HEK293 (cell line): Measurements from ENCODE around the gene CENPF.

Experiments
- CTCF ChIP-seq: fragments of 450-650 bp; formaldehyde crosslinking; IDR thresholded peaks from 2 replicates; pipeline ENCODE4 v1.5.1; 2016; ENCODE audit warnings: missing biosample characterization, missing genetic modification characterization
- PATZ1 ChIP-seq: fragments of 450-650 bp; formaldehyde crosslinking; IDR thresholded peaks from 2 replicates; pipeline ENCODE4 v1.5.1; 2016; ENCODE audit warnings: missing biosample characterization, missing genetic modification characterization
- PRDM10 ChIP-seq: fragments of 450-650 bp; formaldehyde crosslinking; IDR thresholded peaks from 2 replicates; pipeline ENCODE4 v1.5.1; 2016; ENCODE audit warnings: missing biosample characterization, missing genetic modification characterization
- ZBTB8A ChIP-seq: fragments of 450-650 bp; formaldehyde crosslinking; IDR thresholded peaks from 2 replicates; pipeline ENCODE4 v1.5.1; 2016; ENCODE audit warnings: missing biosample characterization, missing genetic modification characterization
- ZNF280D ChIP-seq: fragments of 450-650 bp; formaldehyde crosslinking; IDR thresholded peaks from 2 replicates; pipeline ENCODE4 v1.5.1; 2016; ENCODE audit warnings: missing biosample characterization, missing genetic modification characterization
- ZNF529 ChIP-seq: fragments of 450-650 bp; formaldehyde crosslinking; IDR thresholded peaks from 2 replicates; pipeline ENCODE4 v1.5.1; 2017; ENCODE audit warnings: missing genetic modification characterization, missing biosample characterization; ENCODE audit not compliant: insufficient replicate concordance
- ZNF558 ChIP-seq: fragments of 450-650 bp; formaldehyde crosslinking; IDR thresholded peaks from 2 replicates; pipeline ENCODE4 v1.5.1; 2016; ENCODE audit warnings: missing biosample characterization, missing genetic modification characterization
- ZNF777 ChIP-seq: fragments of 450-650 bp; formaldehyde crosslinking; IDR thresholded peaks from 2 replicates; pipeline ENCODE4 v1.5.1; 2017; ENCODE audit warnings: missing biosample characterization, missing genetic modification characterization, borderline replicate concordance
- ZNF837 ChIP-seq: fragments of 450-650 bp; formaldehyde crosslinking; IDR thresholded peaks from 2 replicates; pipeline ENCODE4 v1.5.1; 2016; ENCODE audit warnings: missing biosample characterization, missing genetic modification characterization

- TF ChIP-seq CTCF (tag by site-specific recombination) (no peak), PATZ1 (tag by site-specific recombination) (no peak), ZNF529 (tag by site-specific recombination) (no peak), ZBTB8A (tag by site-specific recombination) (no peak), ZNF777 (tag by site-specific recombination) (no peak), ZNF837 (tag by site-specific recombination) (no peak), PRDM10 (no peak), ZNF280D (tag by site-specific recombination) (no peak), ZNF558 (no peak)
These were observed 15.8 kb upstream of the CENPF start for GRCh38 chr1:214587165-214587564.
